ENCODE measurements around the gene SPP2. TPM values are rescaled to one million over a fixed set of nuclear protein-coding genes. Genes with fewer than 3 reads are reported as not detected.

The SPP2 gene
- total RNA-seq, 1 donor from 2014 or later: not detected

- no peak overlapping the region for H3K4me3 ChIP-seq
- H3K9me3 ChIP-seq: no peaks in the 10 kb centered on the region
- TF ChIP-seq CTCF (IDR thresholded peaks at IDR 0.05): no peak
- no peaks in the 10 kb centered on the region for H3K27me3 ChIP-seq
- H3K27ac ChIP-seq: no peak overlapping the region
- H3K4me1 ChIP-seq: no peaks in the 10 kb centered on the region
- no peak for DNase-seq
- H3K36me3 ChIP-seq: no peaks in the 10 kb centered on the region
- ATAC-seq: no peak
- intact Hi-C loops (cut with DNase I): no loop called here
These were observed 21.2 kb downstream of the SPP2 start for GRCh38 chr2:234071664-234072063.

- H3K36me3 ChIP-seq: no peaks in the 10 kb centered on the region
- intact Hi-C loops (cut with DNase I): no loop called here
- no peak for TF ChIP-seq CTCF (IDR thresholded peaks at IDR 0.05)
- H3K4me3 ChIP-seq: no peak overlapping the region
- no peak overlapping the region for H3K27ac ChIP-seq
- no peaks in the 10 kb centered on the region for H3K9me3 ChIP-seq
- no peak for ATAC-seq
- no peak for DNase-seq
- no peaks in the 10 kb centered on the region for H3K27me3 ChIP-seq
- H3K4me1 ChIP-seq: no peaks in the 10 kb centered on the region
These were observed 22.0 kb downstream of the SPP2 start for GRCh38 chr2:234072454-234072853.

GRCh38 chr2:234074751-234075517 is 24.4 kb downstream of the SPP2 start:
- Histone ChIP-seq H3K27ac (no peak overlapping the region), H3K4me3 (no peak overlapping the region), H3K27me3 (no peaks in the 10 kb centered on the region), H3K4me1 (no peaks in the 10 kb centered on the region), H3K9me3 (no peaks in the 10 kb centered on the region), H3K36me3 (no peaks in the 10 kb centered on the region)
- ATAC-seq (peak; percentile 34), DNase-seq (no peak)
- intact Hi-C loops (cut with DNase I): no loop called here
- TF ChIP-seq CTCF (IDR thresholded peaks at IDR 0.05): no peak

- DNase-seq (no peak), ATAC-seq (peak; percentile 22)
- no peak overlapping the region for H3K27ac ChIP-seq
- intact Hi-C loops (cut with DNase I): no loop called here
- no peak for TF ChIP-seq CTCF (IDR thresholded peaks at IDR 0.05)
- H3K4me3 ChIP-seq: no peak overlapping the region
- H3K4me1 ChIP-seq: no peaks in the 10 kb centered on the region
- H3K27me3 ChIP-seq: no peaks in the 10 kb centered on the region
- H3K9me3 ChIP-seq: no peaks in the 10 kb centered on the region
- no peaks in the 10 kb centered on the region for H3K36me3 ChIP-seq
These were observed 25.0 kb downstream of the SPP2 start for GRCh38 chr2:234075518-234075915.

GRCh38 chr2:234075947-234076346 is 25.4 kb downstream of the SPP2 start:
- H3K27me3 ChIP-seq: no peaks in the 10 kb centered on the region
- no peak overlapping the region for H3K4me3 ChIP-seq
- no peaks in the 10 kb centered on the region for H3K4me1 ChIP-seq
- peak; percentile 27 for ATAC-seq
- no peak for TF ChIP-seq CTCF (IDR thresholded peaks at IDR 0.05)
- no peaks in the 10 kb centered on the region for H3K9me3 ChIP-seq
- H3K36me3 ChIP-seq: no peaks in the 10 kb centered on the region
- DNase-seq: no peak
- intact Hi-C loops (cut with DNase I): no loop called here
- H3K27ac ChIP-seq: no peak overlapping the region
